Liver (tissue), 9 donors: ENCODE measurements around the gene GARNL3. TPM values are rescaled to one million over a fixed set of nuclear protein-coding genes. Genes with fewer than 3 reads are reported as not detected.

Experiments used
- DNase-seq: peaks from one replicate; pipeline ENCODE4 v3.0.0-alpha.2; 2017; ENCODE audit warnings: low spot score
- H3K27ac ChIP-seq, 2 donors: one replicate each; pipeline ENCODE4 v1.7.0; 2013; ENCODE audit warnings: inconsistent platforms in 2 of 2, low read length in 2 of 2, control low read depth in 1 of 2, low read depth in 1 of 2, mild to moderate bottlenecking in 1 of 2
- H3K27me3 ChIP-seq, 4 donors: one replicate each; pipeline versions ENCODE4 v1.6.1 to v1.7.0; 2013; ENCODE audit warnings: low read length in 3 of 4, inconsistent platforms in 1 of 4, mild to moderate bottlenecking in 1 of 4, moderate library complexity in 1 of 4; ENCODE audit not compliant: control insufficient read depth in 4 of 4, insufficient read depth in 4 of 4
- H3K36me3 ChIP-seq, 4 donors: one replicate each; pipeline versions ENCODE4 v1.6.1 to v1.7.0; 2013; ENCODE audit warnings: low read length in 3 of 4, mild to moderate bottlenecking in 3 of 4, low read depth in 1 of 4, moderate library complexity in 1 of 4; ENCODE audit not compliant: control insufficient read depth in 4 of 4, insufficient read depth in 3 of 4
- H3K4me1 ChIP-seq, 4 donors: one replicate each; pipeline versions ENCODE4 v1.6.1 to v1.7.0; 2013; ENCODE audit warnings: low read length in 3 of 4, mild to moderate bottlenecking in 3 of 4, moderate library complexity in 1 of 4; ENCODE audit not compliant: control insufficient read depth in 4 of 4, insufficient read depth in 4 of 4
- H3K4me3 ChIP-seq, 3 donors: one replicate each; pipeline versions ENCODE4 v1.6.1 to v1.7.0; 2013; ENCODE audit warnings: low read length in 3 of 3, control low read depth in 1 of 3, low read depth in 1 of 3, mild to moderate bottlenecking in 1 of 3
- H3K9ac ChIP-seq, 2 donors: one replicate each; pipeline ENCODE4 v1.7.0; 2013; ENCODE audit warnings: low read length in 2 of 2, mild to moderate bottlenecking in 2 of 2, moderate library complexity in 2 of 2, control low read depth in 1 of 2, low read depth in 1 of 2
- H3K9me3 ChIP-seq, 4 donors: one replicate each; pipeline versions ENCODE4 v1.6.1 to v1.7.0; 2013; ENCODE audit warnings: low read length in 3 of 4; ENCODE audit not compliant: control insufficient read depth in 4 of 4
- CTCF ChIP-seq: fragments of 150-350 bp; IDR thresholded peaks from 2 replicates; pipeline ENCODE4 v1.5.1; 2017; ENCODE audit warnings: improper control_type of control experiment, low read depth, low read length; ENCODE audit not compliant: missing input control
- EGR1 ChIP-seq, 2 donors: IDR thresholded peaks; 2 replicates each; pipeline ENCODE4 v1.6.1; 2016 to 2018; ENCODE audit warnings: antibody characterized with exemption in 2 of 2, low read depth in 2 of 2
- FOXA1 ChIP-seq: IDR thresholded peaks from 2 replicates; pipeline ENCODE4 v1.6.1; 2016; ENCODE audit warnings: antibody characterized with exemption
- FOXA2 ChIP-seq: IDR thresholded peaks from 2 replicates; pipeline ENCODE4 v1.6.1; 2016; ENCODE audit warnings: antibody characterized with exemption
- GABPA ChIP-seq, 2 donors: IDR thresholded peaks in 1 of 2; conservative IDR thresholded peaks in 1 of 2; 2 replicates each; pipeline ENCODE4 v1.6.1; 2016; ENCODE audit warnings: antibody characterized with exemption in 2 of 2, mild to moderate bottlenecking in 1 of 2, moderate library complexity in 1 of 2
- HNF4A ChIP-seq, 2 donors: conservative IDR thresholded peaks; 2 replicates each; pipeline ENCODE4 v1.6.1; 2016; ENCODE audit warnings: antibody characterized with exemption in 2 of 2, mild to moderate bottlenecking in 2 of 2
- HNF4G ChIP-seq: IDR thresholded peaks from 2 replicates; pipeline ENCODE4 v1.6.1; 2016; ENCODE audit warnings: antibody characterized with exemption
- MAX ChIP-seq: IDR thresholded peaks from 2 replicates; pipeline ENCODE4 v1.6.1; 2016; ENCODE audit warnings: antibody characterized with exemption
- NR2F2 ChIP-seq: IDR thresholded peaks from 2 replicates; pipeline ENCODE4 v1.6.1; 2016; ENCODE audit warnings: antibody characterized with exemption
- RAD21 ChIP-seq, 2 donors: IDR thresholded peaks; 2 replicates each; pipeline ENCODE4 v1.6.1; 2016; ENCODE audit warnings: antibody characterized with exemption in 2 of 2, mild to moderate bottlenecking in 2 of 2
- REST ChIP-seq: IDR thresholded peaks from 2 replicates; pipeline ENCODE4 v1.6.1; 2016; ENCODE audit warnings: antibody characterized with exemption, mild to moderate bottlenecking
- RXRA ChIP-seq, 2 donors: IDR thresholded peaks; 2 replicates each; pipeline ENCODE4 v1.6.1; 2017 to 2018; ENCODE audit warnings: antibody characterized with exemption in 2 of 2, mild to moderate bottlenecking in 1 of 2
- SP1 ChIP-seq: IDR thresholded peaks from 2 replicates; pipeline ENCODE4 v1.6.1; 2018; ENCODE audit warnings: antibody characterized with exemption, mild to moderate bottlenecking
- TAF1 ChIP-seq: conservative IDR thresholded peaks from 2 replicates; pipeline ENCODE4 v1.6.1; 2016; ENCODE audit warnings: antibody characterized with exemption, mild to moderate bottlenecking
- YY1 ChIP-seq: IDR thresholded peaks from 2 replicates; pipeline ENCODE4 v1.6.1; 2016; ENCODE audit warnings: antibody characterized with exemption, mild to moderate bottlenecking
- ZBTB33 ChIP-seq: IDR thresholded peaks from 2 replicates; pipeline ENCODE4 v1.6.1; 2016; ENCODE audit warnings: antibody characterized with exemption
- WGBS: extraction: QIAGEN DNeasy Blood & Tissue Kit; methylation state at CpG from one replicate; pipeline ENCODE4 v1.1.7; 2013; 5-methylcytosine and 5-hydroxymethylcytosine counted together
- polyA plus RNA-seq, 2 donors: library from polyadenylated mRNA; stranded (reverse) in 1 of 2; unstranded in 1 of 2; fragments of 200-250 nt in 1 of 2; fragments of >200 nt in 1 of 2; fragmentation: Nextera tagmentation in 1 of 2; extraction: Ambion mirVana in 1 of 2; gene quantifications; one replicate each; pipeline versions ENCODE4 v1.2.1 to v1.2.3, GENCODE V29; 2013 to 2015
- total RNA-seq, 2 donors: library from RNA; depleted of rRNA; stranded (reverse); fragments of >200 nt; gene quantifications; one replicate each; pipeline ENCODE4 v1.2.3, GENCODE V29; 2014
- donor health status: healthy.
- donor health status: healthy.
- donor health status: healthy.
- donor health status: healthy.
- donor health status: healthy.

GARNL3 gene
- total and polyA plus RNA-seq, 4 donors = 0.89 to 6.7 (median 3.5) TPM

- no peak overlapping the region for H3K9ac ChIP-seq
- no peak overlapping the region for H3K27ac ChIP-seq
- 74% methylated on average over 5 of the region's 5 CpGs for WGBS
- H3K36me3 ChIP-seq = no peaks in the 10 kb centered on the region
- H3K9me3 ChIP-seq = no peaks in the 10 kb centered on the region
- H3K27me3 ChIP-seq = no peaks in the 10 kb centered on the region
- TF ChIP-seq RXRA (IDR thresholded peaks at IDR 0.05) = no peak
- no peak for TF ChIP-seq GABPA (IDR thresholded peaks at IDR 0.05 in 1 of 2, conservative IDR thresholded peaks at IDR 0.05 in 1 of 2)
- TF ChIP-seq HNF4G = no peak
- no peak for TF ChIP-seq NR2F2
- no peak for TF ChIP-seq REST
- no peak for TF ChIP-seq SP1
- TF ChIP-seq RAD21 (IDR thresholded peaks at IDR 0.05) = no peak
- TF ChIP-seq HNF4A (conservative IDR thresholded peaks at IDR 0.05) = no peak
- TF ChIP-seq MAX = no peak
- TF ChIP-seq EGR1 (IDR thresholded peaks at IDR 0.05; ENCODE audit: low read depth in 2 of 2) = no peak
- TF ChIP-seq ZBTB33 = no peak
- TF ChIP-seq FOXA1 = no peak
- H3K4me3 ChIP-seq = no peak overlapping the region
- no peak for DNase-seq
- H3K4me1 ChIP-seq = peaks cover 0 to 3% (median 0%) of the 10 kb centered on the region in 4 donors
Measured at GRCh38 chr9:127256324-127256723, 8.2 kb upstream of the GARNL3 start.

- Histone ChIP-seq H3K27me3 (no peaks in the 10 kb centered on the region), H3K4me1 (peaks cover 0 to 7% (median 3%) of the 10 kb centered on the region in 4 donors), H3K36me3 (no peaks in the 10 kb centered on the region), H3K27ac (no peak overlapping the region), H3K4me3 (no peak overlapping the region), H3K9me3 (no peaks in the 10 kb centered on the region), H3K9ac (no peak overlapping the region)
- TF ChIP-seq GABPA (IDR thresholded peaks at IDR 0.05 in 1 of 2, conservative IDR thresholded peaks at IDR 0.05 in 1 of 2) = no peak
- TF ChIP-seq HNF4G = no peak
- no peak for TF ChIP-seq EGR1 (IDR thresholded peaks at IDR 0.05; ENCODE audit: low read depth in 2 of 2)
- no peak for TF ChIP-seq CTCF
- no peak for TF ChIP-seq MAX
- TF ChIP-seq TAF1 = no peak
- TF ChIP-seq FOXA2 = no peak
- no peak for TF ChIP-seq FOXA1
- no peak for TF ChIP-seq YY1
- TF ChIP-seq SP1 = no peak
- no peak for TF ChIP-seq RAD21 (IDR thresholded peaks at IDR 0.05)
- TF ChIP-seq ZBTB33 = no peak
- no peak for DNase-seq
- WGBS = 94% methylated on average over 7 of the region's 7 CpGs
Measured at GRCh38 chr9:127258606-127259471, 5.7 kb upstream of the GARNL3 start.
